ENCODE results near the gene YWHAQ.

Gene YWHAQ

GRCh38 chr2:9549420-9549819, 81.4 kb downstream of the YWHAQ start:
- DNase-seq, result no peak

DNA sequence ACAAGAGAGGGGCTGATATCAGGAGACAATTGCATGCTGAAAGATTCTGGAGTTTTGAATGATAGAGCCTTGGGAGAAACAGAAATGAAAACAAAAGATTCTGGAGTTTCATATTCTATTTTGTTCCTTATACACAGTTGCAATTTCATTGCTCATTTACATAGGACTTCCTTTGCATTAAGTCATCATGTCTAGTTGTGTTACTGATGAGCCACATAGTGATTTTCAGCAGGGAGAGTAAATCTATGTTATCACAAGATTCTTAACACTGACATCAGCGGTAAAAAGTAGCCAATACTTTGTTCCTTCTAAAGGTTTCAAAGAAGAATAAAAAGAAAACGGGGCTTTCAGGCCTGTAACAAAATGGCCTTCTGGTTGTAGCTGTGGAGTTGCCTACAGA, 82.3 kb downstream of the YWHAQ start:
- DNase-seq, result peak; percentile 30

GRCh38 chr2:9547262-9547991, 83.4 kb downstream of the YWHAQ start:
- no peak for DNase-seq

DNA sequence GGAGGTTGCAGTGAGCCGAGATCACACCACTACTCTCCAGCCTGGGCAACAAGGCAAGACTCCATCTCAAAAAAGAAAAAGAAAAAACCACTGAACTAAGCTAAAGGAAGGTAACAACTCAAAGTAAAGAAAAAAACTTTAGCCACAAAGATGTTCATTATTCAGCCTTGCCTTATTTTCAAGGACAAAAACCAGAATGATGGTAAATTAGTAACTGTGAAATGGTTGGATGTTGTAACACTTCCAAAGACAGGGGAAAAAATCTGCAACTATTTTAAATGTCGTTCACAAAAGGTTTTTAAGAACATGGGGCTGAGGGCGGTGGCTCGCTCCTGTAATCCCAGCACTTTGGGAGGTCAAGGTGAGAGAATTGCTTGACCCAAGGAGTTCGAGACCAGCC, 85.3 kb downstream of the YWHAQ start:
- DNase-seq, result no peak

DNA sequence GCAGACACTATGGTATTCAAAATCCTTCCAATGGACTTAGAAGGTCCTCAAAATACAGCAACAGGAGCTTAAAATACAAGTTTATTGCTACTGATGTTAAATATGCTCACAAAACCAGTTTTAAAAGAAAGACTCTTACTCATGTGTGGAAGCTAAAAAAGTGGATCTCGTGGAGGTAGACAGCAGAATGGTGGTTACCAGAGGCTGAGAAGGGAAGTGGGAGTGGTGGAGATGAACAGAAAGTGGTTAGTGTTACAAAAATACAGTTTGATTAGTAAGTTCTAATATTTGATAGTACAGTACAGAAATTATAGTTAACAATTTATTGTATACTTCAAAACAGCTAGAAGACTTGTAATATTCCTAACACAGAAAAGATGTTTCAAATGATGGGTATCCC, 87.2 kb downstream of the YWHAQ start:
- no peak for DNase-seq

GRCh38 chr2:9539531-9539930, 91.3 kb downstream of the YWHAQ start:
- no peak for DNase-seq

DNA sequence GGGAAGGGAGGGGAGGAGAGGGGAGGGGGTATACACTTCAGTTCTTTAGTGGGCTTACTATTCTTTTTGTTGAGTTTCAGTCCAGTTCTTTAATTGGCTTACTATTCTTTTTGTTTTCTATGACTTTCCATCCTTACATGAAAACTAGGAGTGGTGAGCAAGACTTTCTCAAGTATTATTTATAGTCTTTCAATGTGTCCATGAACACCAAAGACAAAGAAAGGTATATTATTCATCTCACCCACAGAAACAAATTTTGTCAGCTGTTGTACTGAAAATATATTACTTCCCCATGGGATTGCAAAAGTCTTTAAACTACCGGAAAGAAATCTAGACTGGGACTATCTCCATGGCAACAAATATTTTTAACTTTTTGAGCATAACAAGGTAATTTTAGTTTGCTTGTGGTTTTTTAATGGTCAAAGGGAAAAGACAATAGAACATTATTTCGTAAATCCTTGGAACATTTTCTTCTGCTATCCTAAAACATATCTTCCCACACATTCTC, 92.7 kb downstream of the YWHAQ start:
- DNase-seq, result no peak

DNA sequence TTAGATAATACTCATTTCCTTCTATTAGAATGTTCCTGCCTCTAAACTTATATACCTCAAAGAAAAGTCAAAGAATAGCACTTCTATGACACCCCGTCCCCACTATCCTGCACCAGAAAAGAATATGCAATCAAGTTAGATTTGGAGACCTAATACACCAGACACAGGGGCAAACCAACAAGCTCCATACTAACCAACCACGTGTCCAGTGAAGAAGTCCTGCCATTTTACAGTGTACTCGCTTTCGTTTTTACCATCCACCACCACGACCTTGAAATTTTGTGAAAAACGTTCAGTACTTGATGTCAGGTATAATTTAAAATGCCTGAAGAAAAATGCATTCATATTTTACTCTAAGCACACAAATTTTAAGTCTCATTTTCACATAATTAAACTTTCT, 94.3 kb downstream of the YWHAQ start:
- no peak for DNase-seq

- DNase-seq, result no peak
Observed at GRCh38 chr2:9535177-9535576, 95.6 kb downstream of the YWHAQ start.
